Transverse colon (tissue), 4 donors: ENCODE data around the gene IKZF1. TPM values are rescaled to one million over a fixed set of nuclear protein-coding genes. Genes with fewer than 3 reads are reported as not detected.
A peak's percentile ranks its signal among the peaks of the same experiment; 100 is the strongest.

Source experiments
- DNase-seq: peaks from one replicate; pipeline ENCODE4 v3.0.0-alpha.2; 2019
- H3K27ac ChIP-seq, 4 donors: fragments of 200-600 bp; sonication (generic); 2 replicates each; pipeline ENCODE4 v1.5.1; 2016 to 2018; ENCODE audit warnings: inconsistent platforms in 4 of 4
- H3K27me3 ChIP-seq: fragments of 200-600 bp; sonication (generic); 2 replicates; pipeline ENCODE4 v1.5.1; 2017; ENCODE audit warnings: inconsistent platforms
- H3K36me3 ChIP-seq, 4 donors: fragments of 200-600 bp; sonication (generic); 2 replicates each; pipeline ENCODE4 v1.5.1; 2017 to 2019; ENCODE audit warnings: inconsistent platforms in 4 of 4
- H3K4me1 ChIP-seq, 4 donors: fragments of 200-600 bp; sonication (generic); 2 replicates each; pipeline ENCODE4 v1.5.1; 2017 to 2020; ENCODE audit warnings: inconsistent platforms in 4 of 4
- H3K4me3 ChIP-seq, 4 donors: fragments of 200-600 bp; sonication (generic); 1 replicate in 1 of 4; 2 replicates in 3 of 4; pipeline versions ENCODE4 v1.5.1 to v1.6.1; 2017 to 2019; ENCODE audit warnings: inconsistent platforms in 4 of 4
- H3K9me3 ChIP-seq, 2 donors: fragments of 200-600 bp; sonication (generic); 2 replicates each; pipeline ENCODE4 v1.5.1; 2017 to 2019; ENCODE audit warnings: inconsistent platforms in 2 of 2
- CTCF ChIP-seq, 5 experiments: fragments of 200-600 bp in 3 of 5; fragments of 450-650 bp in 2 of 5; sonication (generic) in 3 of 5; IDR thresholded peaks; 1 replicate in 2 of 5; 2 replicates in 3 of 5; pipeline ENCODE4 v1.5.1; 2016 to 2017; ENCODE audit warnings: antibody characterized with exemption in 5 of 5, inconsistent platforms in 3 of 5, mild to moderate bottlenecking in 2 of 5, moderate library complexity in 1 of 5
- EP300 ChIP-seq: sonication (generic); formaldehyde crosslinking; IDR thresholded peaks from one replicate; pipeline ENCODE4 v1.6.1; 2017; ENCODE audit warnings: antibody characterized with exemption, low read depth
- POLR2A ChIP-seq: fragments of 450-650 bp; IDR thresholded peaks from one replicate; pipeline ENCODE4 v1.6.1; 2016; ENCODE audit warnings: antibody characterized with exemption, mild to moderate bottlenecking, moderate library complexity
- POLR2AphosphoS5 ChIP-seq, 3 donors: sonication (generic); formaldehyde crosslinking; IDR thresholded peaks; one replicate each; pipeline ENCODE4 v1.6.1; 2016; ENCODE audit warnings: antibody characterized with exemption in 3 of 3
- WGBS, 2 donors: methylation state at CpG; one replicate each; pipeline ENCODE4 v1.1.5; 2018; ENCODE audit warnings: low coverage in 1 of 2; 5-methylcytosine and 5-hydroxymethylcytosine counted together
- in situ Hi-C, 4 donors: fragments of 200-750 bp; cut with MboI; loops; one replicate each; pipeline versions ENCODE4 v1.15.0 to v1.15.1; 2017; ENCODE audit warnings: low sequenced_read_pairs in 3 of 4, low pct_ligation_motif_present in 1 of 4, low pct_unique_long_range_greater_than_20kb in 1 of 4
- intact Hi-C: fragments of 100-400 bp; cut with DNase I; formaldehyde crosslinking; loops from one replicate; pipeline ENCODE4 v1.15.1; 2023; ENCODE audit warnings: low total_unique reads
- total RNA-seq, 4 donors: library from RNA; depleted of rRNA; stranded (reverse); fragments of >200 nt; gene quantifications; one replicate each; pipeline ENCODE4 v1.1.0, GENCODE V29; 2016

Gene IKZF1
- total RNA-seq, 4 donors from 2014 or later, result 9.2 to 116 (median 29.1) TPM

- DNase-seq, result no peak
- peaks cover 27% of the 10 kb centered on the region for H3K27me3 ChIP-seq
- TF ChIP-seq CTCF (IDR thresholded peaks at IDR 0.05) (no peak), EP300 (no peak)
- peak overlapping the region in 1 of 4 donors; percentile 18 for H3K4me3 ChIP-seq
- H3K4me1 ChIP-seq, result no peaks in the 10 kb centered on the region
- 61 to 80% methylated on average over 2 to 3 of the region's 3 CpGs for WGBS, 2 donors
- intact Hi-C loops (no loop called here), in situ Hi-C loops (no loop called here)
- no peaks in the 10 kb centered on the region for H3K36me3 ChIP-seq
- H3K9me3 ChIP-seq, result no peaks in the 10 kb centered on the region
- H3K27ac ChIP-seq, result peak overlapping the region; percentile 71 to 84 (median 80)
Measured at GRCh38 chr7:50309721-50310120, 5.2 kb downstream of the IKZF1 start.

- DNase-seq, result no peak
- H3K27ac ChIP-seq, result peak overlapping the region; percentile 71 to 84 (median 80)
- H3K27me3 ChIP-seq, result peaks cover 20% of the 10 kb centered on the region
- no peaks in the 10 kb centered on the region for H3K36me3 ChIP-seq
- H3K4me3 ChIP-seq, result peak overlapping the region in 1 of 4 donors; percentile 18
- no peaks in the 10 kb centered on the region for H3K9me3 ChIP-seq
- in situ Hi-C loops, result no loop called here
- WGBS, 2 donors, result 61 to 71% methylated on average over 6 of the region's 6 CpGs
- H3K4me1 ChIP-seq, result no peaks in the 10 kb centered on the region
- no peak for TF ChIP-seq EP300
- TF ChIP-seq CTCF (IDR thresholded peaks at IDR 0.05), result no peak
- no peak for TF ChIP-seq POLR2AphosphoS5 (IDR thresholded peaks at IDR 0.05)
- no peak for TF ChIP-seq POLR2A
- intact Hi-C loops, result no loop called here
Measured at GRCh38 chr7:50310361-50310760, 5.8 kb downstream of the IKZF1 start.

DNA sequence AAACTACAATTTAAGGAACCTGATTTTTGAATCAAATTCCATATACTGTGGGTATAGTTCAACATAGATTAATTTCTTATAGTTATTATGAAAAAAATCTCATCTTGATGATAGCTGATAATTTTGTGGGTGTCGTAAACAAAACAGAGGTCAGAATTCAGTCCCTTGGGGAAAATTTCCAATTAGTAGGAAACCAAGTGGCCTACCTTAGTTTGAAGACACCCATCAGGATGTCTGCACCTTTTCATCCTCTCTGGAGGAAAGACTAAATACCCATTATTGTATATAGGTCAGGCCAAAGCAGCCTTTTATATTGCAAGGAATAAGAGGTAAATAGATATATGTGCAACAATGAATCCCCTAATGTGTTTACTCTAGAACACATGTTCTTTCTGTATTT, 6.4 kb downstream of the IKZF1 start:
- Histone ChIP-seq H3K4me3 (no peak overlapping the region), H3K36me3 (no peaks in the 10 kb centered on the region), H3K4me1 (no peaks in the 10 kb centered on the region), H3K9me3 (no peaks in the 10 kb centered on the region), H3K27me3 (peaks cover 15% of the 10 kb centered on the region), H3K27ac (peak overlapping the region; percentile 51 to 84 (median 80))
- no peak for TF ChIP-seq POLR2AphosphoS5 (IDR thresholded peaks at IDR 0.05)
- TF ChIP-seq EP300, result no peak
- TF ChIP-seq POLR2A, result no peak
- TF ChIP-seq CTCF (IDR thresholded peaks at IDR 0.05), result no peak
- WGBS, 2 donors, result 85% methylated on average over 1 of the region's 1 CpG
- in situ Hi-C loops, result no loop called here
- intact Hi-C loops, result no loop called here
- no peak for DNase-seq

- in situ Hi-C loops, result no loop called here
- no peak overlapping the region for H3K4me3 ChIP-seq
- no peaks in the 10 kb centered on the region for H3K4me1 ChIP-seq
- H3K27me3 ChIP-seq, result no peaks in the 10 kb centered on the region
- DNase-seq, result no peak
- peak overlapping the region; percentile 51 to 84 (median 80) for H3K27ac ChIP-seq
- H3K36me3 ChIP-seq, result no peaks in the 10 kb centered on the region
- H3K9me3 ChIP-seq, result no peaks in the 10 kb centered on the region
- intact Hi-C loops, result no loop called here
- TF ChIP-seq EP300, result no peak
- 38 to 45% methylated on average over 7 to 10 of the region's 10 CpGs for WGBS, 2 donors
Measured at GRCh38 chr7:50312250-50313162, 8.0 kb downstream of the IKZF1 start.
